RWPE2 (cell line): ENCODE measurements around the gene CRACDL.

ENCODE experiments used
- ATAC-seq: fragments of 200-7000 bp; cut with Tn5 transposase; 3 replicates; pipeline ENCODE4 v1.9.1; 2021; ENCODE audit warnings: low read depth
- DNase-seq: peaks from one replicate; pipeline ENCODE4 v3.0.0-alpha.2; 2020; ENCODE audit warnings: low spot score
- H3K27ac ChIP-seq: fragments of 450-650 bp; 2 replicates; pipeline ENCODE4 v1.5.1; 2017; ENCODE audit warnings: mild to moderate bottlenecking; ENCODE audit not compliant: poor library complexity, severe bottlenecking
- H3K27me3 ChIP-seq: fragments of 250-450 bp; sonication (Bioruptor Pico); 2 replicates; pipeline ENCODE4 v1.5.1; 2021; ENCODE audit warnings: mild to moderate bottlenecking, moderate library complexity; ENCODE audit not compliant: insufficient read depth, poor library complexity, severe bottlenecking
- H3K36me3 ChIP-seq: fragments of 250-450 bp; sonication (Bioruptor Pico); 2 replicates; pipeline ENCODE4 v1.5.1; 2020; ENCODE audit warnings: low read depth, mild to moderate bottlenecking, moderate library complexity
- H3K4me1 ChIP-seq: fragments of 250-450 bp; sonication (Bioruptor Pico); 2 replicates; pipeline ENCODE4 v1.5.1; 2021; ENCODE audit warnings: mild to moderate bottlenecking, moderate library complexity; ENCODE audit not compliant: insufficient read depth, poor library complexity, severe bottlenecking
- H3K4me3 ChIP-seq: fragments of 250-450 bp; sonication (Bioruptor Pico); 2 replicates; pipeline ENCODE4 v1.5.1; 2021; ENCODE audit warnings: mild to moderate bottlenecking, moderate library complexity; ENCODE audit not compliant: severe bottlenecking
- H3K9me3 ChIP-seq: fragments of 250-450 bp; sonication (Bioruptor Pico); 2 replicates; pipeline ENCODE4 v1.5.1; 2021; ENCODE audit warnings: mild to moderate bottlenecking, moderate library complexity; ENCODE audit not compliant: severe bottlenecking
- TF ChIP-seq, protein P1 (sequence below): fragments of 450-650 bp; IDR thresholded peaks from one replicate; pipeline ENCODE4 v1.5.1; 2017; ENCODE audit warnings: mild to moderate bottlenecking, moderate library complexity; ENCODE audit not compliant: poor library complexity, severe bottlenecking

CRACDL gene

DNA sequence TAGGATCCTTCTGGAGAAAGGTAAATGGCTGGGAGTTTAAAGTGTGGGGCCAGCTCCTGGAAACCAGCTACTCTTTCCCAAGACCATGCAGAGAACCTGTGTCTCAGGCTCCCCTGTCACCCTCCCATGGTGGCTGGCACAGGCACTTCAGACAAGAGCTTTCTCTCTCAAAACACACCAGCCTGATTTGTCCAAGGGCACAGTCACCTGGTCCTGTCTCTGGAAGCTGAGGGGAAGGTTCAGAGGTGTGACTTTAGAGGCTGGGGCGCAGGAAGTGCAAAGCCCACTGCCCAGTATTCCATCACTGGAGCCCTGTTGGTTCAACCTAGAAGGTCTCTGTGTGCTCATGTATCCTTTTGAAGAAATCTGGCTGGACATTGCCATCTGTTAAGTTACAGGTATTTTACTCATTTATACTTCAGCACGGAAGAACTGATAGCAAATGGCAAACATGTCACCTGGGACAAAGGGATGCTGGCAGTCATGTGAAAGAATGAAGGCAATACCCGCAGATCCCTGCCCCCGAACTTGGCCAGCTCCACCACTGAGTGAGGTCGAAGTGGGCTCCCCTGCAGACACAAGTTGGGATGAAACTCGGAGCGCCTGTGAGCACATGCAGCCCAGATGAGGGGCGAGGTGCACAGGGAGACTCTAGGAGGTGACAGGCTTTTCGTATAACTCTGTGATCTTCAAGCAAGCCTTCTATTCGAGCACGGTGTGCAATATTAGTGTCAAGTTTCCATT is 108.2 kb downstream of the CRACDL start:
- Histone ChIP-seq H3K4me3 (no peak overlapping the region), H3K4me1 (no peaks in the 10 kb centered on the region), H3K36me3 (no peaks in the 10 kb centered on the region), H3K27ac (no peak overlapping the region), H3K9me3 (no peaks in the 10 kb centered on the region), H3K27me3 (no peaks in the 10 kb centered on the region)
- TF ChIP-seq, protein P1, sequence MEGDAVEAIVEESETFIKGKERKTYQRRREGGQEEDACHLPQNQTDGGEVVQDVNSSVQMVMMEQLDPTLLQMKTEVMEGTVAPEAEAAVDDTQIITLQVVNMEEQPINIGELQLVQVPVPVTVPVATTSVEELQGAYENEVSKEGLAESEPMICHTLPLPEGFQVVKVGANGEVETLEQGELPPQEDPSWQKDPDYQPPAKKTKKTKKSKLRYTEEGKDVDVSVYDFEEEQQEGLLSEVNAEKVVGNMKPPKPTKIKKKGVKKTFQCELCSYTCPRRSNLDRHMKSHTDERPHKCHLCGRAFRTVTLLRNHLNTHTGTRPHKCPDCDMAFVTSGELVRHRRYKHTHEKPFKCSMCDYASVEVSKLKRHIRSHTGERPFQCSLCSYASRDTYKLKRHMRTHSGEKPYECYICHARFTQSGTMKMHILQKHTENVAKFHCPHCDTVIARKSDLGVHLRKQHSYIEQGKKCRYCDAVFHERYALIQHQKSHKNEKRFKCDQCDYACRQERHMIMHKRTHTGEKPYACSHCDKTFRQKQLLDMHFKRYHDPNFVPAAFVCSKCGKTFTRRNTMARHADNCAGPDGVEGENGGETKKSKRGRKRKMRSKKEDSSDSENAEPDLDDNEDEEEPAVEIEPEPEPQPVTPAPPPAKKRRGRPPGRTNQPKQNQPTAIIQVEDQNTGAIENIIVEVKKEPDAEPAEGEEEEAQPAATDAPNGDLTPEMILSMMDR = no peak
- no peak for ATAC-seq
- DNase-seq = no peak

DNA sequence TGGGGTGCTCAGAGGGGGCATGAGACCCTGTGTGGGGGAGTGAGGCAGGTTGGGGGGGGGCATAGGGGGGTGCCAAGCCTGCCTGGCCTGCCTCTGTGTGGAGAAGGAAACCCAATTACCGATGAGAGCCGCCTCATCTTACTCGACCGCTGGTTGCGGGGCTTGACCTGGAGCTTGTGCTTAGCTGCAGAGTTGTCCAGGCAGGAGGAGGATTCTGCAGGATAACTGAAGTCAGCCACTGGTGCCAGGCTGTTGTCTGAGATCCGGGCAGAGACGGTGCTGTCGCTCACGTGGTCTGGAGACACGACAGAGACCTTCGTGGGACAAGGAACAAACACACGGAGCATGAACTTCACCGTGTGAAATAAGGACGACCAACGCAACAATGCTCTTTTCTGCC is 109.2 kb downstream of the CRACDL start:
- Histone ChIP-seq H3K4me1 (no peaks in the 10 kb centered on the region), H3K36me3 (no peaks in the 10 kb centered on the region), H3K27ac (no peak overlapping the region), H3K4me3 (no peak overlapping the region), H3K27me3 (no peaks in the 10 kb centered on the region), H3K9me3 (no peaks in the 10 kb centered on the region)
- no peak for ATAC-seq
- DNase-seq = no peak
- TF ChIP-seq, protein P1 = no peak

GRCh38 chr2:98825858-98826257 is 110.2 kb downstream of the CRACDL start:
- ATAC-seq (no peak), DNase-seq (no peak)
- Histone ChIP-seq H3K4me1 (no peaks in the 10 kb centered on the region), H3K27ac (no peak overlapping the region), H3K4me3 (no peak overlapping the region), H3K36me3 (no peaks in the 10 kb centered on the region), H3K9me3 (no peaks in the 10 kb centered on the region), H3K27me3 (no peaks in the 10 kb centered on the region)
- TF ChIP-seq, protein P1 = no peak

DNA sequence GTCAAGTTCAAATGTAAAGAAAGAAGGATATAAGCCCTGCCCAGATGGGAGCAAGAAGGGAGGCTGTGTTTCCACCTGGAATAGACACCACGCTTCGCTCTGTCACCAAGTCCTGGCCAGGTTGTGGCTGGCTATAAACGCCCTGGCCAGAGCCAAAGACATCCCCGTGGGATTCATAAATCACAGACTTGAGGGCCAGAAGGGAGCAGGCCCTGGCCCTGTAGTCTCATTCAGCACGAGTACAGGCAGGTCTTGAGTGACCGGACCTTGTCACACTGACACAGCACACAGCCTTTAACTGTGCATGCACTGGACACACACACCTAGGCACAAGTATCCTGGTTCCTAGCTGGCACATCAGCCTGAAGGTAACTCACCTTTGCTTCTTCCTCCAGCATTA is 110.6 kb downstream of the CRACDL start:
- Histone ChIP-seq H3K4me1 (no peaks in the 10 kb centered on the region), H3K27ac (no peak overlapping the region), H3K4me3 (no peak overlapping the region), H3K36me3 (no peaks in the 10 kb centered on the region), H3K9me3 (no peaks in the 10 kb centered on the region), H3K27me3 (no peaks in the 10 kb centered on the region)
- no peak for DNase-seq
- TF ChIP-seq, protein P1 = no peak
- no peak for ATAC-seq

- H3K9me3 ChIP-seq = no peaks in the 10 kb centered on the region
- no peaks in the 10 kb centered on the region for H3K4me1 ChIP-seq
- DNase-seq = no peak
- H3K36me3 ChIP-seq = no peaks in the 10 kb centered on the region
- no peak overlapping the region for H3K4me3 ChIP-seq
- no peak overlapping the region for H3K27ac ChIP-seq
- ATAC-seq = no peak
- TF ChIP-seq, protein P1 = no peak
- H3K27me3 ChIP-seq = no peaks in the 10 kb centered on the region
Observed at GRCh38 chr2:98825020-98825350, 111.0 kb downstream of the CRACDL start.
